Thymus (tissue), 14 donors: ENCODE measurements around the gene UVSSA. TPM values are rescaled to one million over a fixed set of nuclear protein-coding genes. Genes with fewer than 3 reads are reported as not detected.
A peak's percentile ranks its signal among the peaks of the same experiment; 100 is the strongest.

Experiments
- DNase-seq, 9 donors: peaks; one replicate each; pipeline ENCODE4 v3.0.0-alpha.2; 2013; ENCODE audit warnings: low spot score in 9 of 9, low read depth in 6 of 9, missing footprints in 1 of 9
- H3K27ac ChIP-seq, 2 donors: one replicate each; pipeline ENCODE4 v1.5.1; 2013; ENCODE audit warnings: control low read depth in 1 of 2, low read depth in 1 of 2, low read length in 1 of 2, mild to moderate bottlenecking in 1 of 2, moderate library complexity in 1 of 2
- H3K27me3 ChIP-seq, 2 donors: one replicate each; pipeline ENCODE4 v1.5.1; 2013; ENCODE audit warnings: low read length in 1 of 2; ENCODE audit not compliant: control insufficient read depth in 2 of 2, insufficient read depth in 1 of 2
- H3K36me3 ChIP-seq, 2 donors: one replicate each; pipeline ENCODE4 v1.5.1; 2013; ENCODE audit warnings: low read length in 1 of 2, mild to moderate bottlenecking in 1 of 2, moderate library complexity in 1 of 2; ENCODE audit not compliant: control insufficient read depth in 2 of 2, insufficient read depth in 2 of 2
- H3K4me1 ChIP-seq, 2 donors: one replicate each; pipeline ENCODE4 v1.5.1; 2013; ENCODE audit warnings: low read length in 2 of 2; ENCODE audit not compliant: control insufficient read depth in 2 of 2, insufficient read depth in 2 of 2
- H3K4me3 ChIP-seq, 2 donors: one replicate each; pipeline ENCODE4 v1.5.1; 2013; ENCODE audit warnings: low read length in 2 of 2, control low read depth in 1 of 2, mild to moderate bottlenecking in 1 of 2
- H3K9me3 ChIP-seq, 2 donors: one replicate each; pipeline ENCODE4 v1.5.1; 2013; ENCODE audit warnings: low read length in 1 of 2, mild to moderate bottlenecking in 1 of 2; ENCODE audit not compliant: control insufficient read depth in 2 of 2, insufficient read depth in 1 of 2
- WGBS: extraction: QIAGEN DNeasy Blood & Tissue Kit; methylation state at CpG from one replicate; pipeline ENCODE4 v1.1.7; 2013; 5-methylcytosine and 5-hydroxymethylcytosine counted together
- long read RNA-seq, 10 donors: transcript quantifications; one replicate each; lab custom pipeline, GENCODE V29; 2026
- polyA plus RNA-seq: library from polyadenylated mRNA; stranded (reverse); fragments of 200-250 nt; gene quantifications from one replicate; pipeline ENCODE4 v1.2.3, GENCODE V29; 2013
- total RNA-seq: library from RNA; stranded (reverse); fragments of 120-200 nt; gene quantifications from one replicate; pipeline ENCODE4 v1.2.4, GENCODE V29; 2013
- donor health status: healthy.

UVSSA gene
- 3.9 TPM for total RNA-seq
- polyA plus RNA-seq = 15.4 TPM
- long read RNA-seq, donor 1 = 0 reads
- long read RNA-seq, donor 2 = 0 reads
- long read RNA-seq, donor 3, full-length matches to known transcripts = 2 of 2 reads
- long read RNA-seq, donor 3, partial matches to known transcripts = 0 of 2 reads
- long read RNA-seq, donor 3, other reads (novel, unspliced or antisense) = 0 of 2 reads
- long read RNA-seq, donor 4, full-length matches to known transcripts = 3 of 3 reads
- long read RNA-seq, donor 4, partial matches to known transcripts = 0 of 3 reads
- long read RNA-seq, donor 4, other reads (novel, unspliced or antisense) = 0 of 3 reads
- long read RNA-seq, donor 5, full-length matches to known transcripts = 4 of 4 reads
- long read RNA-seq, donor 5, partial matches to known transcripts = 0 of 4 reads
- long read RNA-seq, donor 5, other reads (novel, unspliced or antisense) = 0 of 4 reads
- long read RNA-seq, donor 6, full-length matches to known transcripts = 1 of 1 reads
- long read RNA-seq, donor 6, partial matches to known transcripts = 0 of 1 reads
- long read RNA-seq, donor 6, other reads (novel, unspliced or antisense) = 0 of 1 reads
- long read RNA-seq, donor 7, full-length matches to known transcripts = 1 of 1 reads
- long read RNA-seq, donor 7, partial matches to known transcripts = 0 of 1 reads
- long read RNA-seq, donor 7, other reads (novel, unspliced or antisense) = 0 of 1 reads
- long read RNA-seq, donor 8, full-length matches to known transcripts = 2 of 2 reads
- long read RNA-seq, donor 8, partial matches to known transcripts = 0 of 2 reads
- long read RNA-seq, donor 8, other reads (novel, unspliced or antisense) = 0 of 2 reads
- long read RNA-seq, donor 9, full-length matches to known transcripts = 1 of 1 reads
- long read RNA-seq, donor 9, partial matches to known transcripts = 0 of 1 reads
- long read RNA-seq, donor 9, other reads (novel, unspliced or antisense) = 0 of 1 reads
- long read RNA-seq, donor 10, full-length matches to known transcripts = 2 of 2 reads
- long read RNA-seq, donor 10, partial matches to known transcripts = 0 of 2 reads
- long read RNA-seq, donor 10, other reads (novel, unspliced or antisense) = 0 of 2 reads

- Histone ChIP-seq H3K9me3 (no peaks in the 10 kb centered on the region), H3K4me3 (peak within 1 kb of the TSS; percentile 77 to 85), H3K27ac (peak within 1 kb of the TSS; percentile 89 to 93), H3K27me3 (no peaks in the 10 kb centered on the region), H3K4me1 (peaks cover 7 to 34% of the 10 kb centered on the region in 2 donors), H3K36me3 (peaks cover 2 to 9% of the 10 kb centered on the region in 2 donors)
- WGBS = under 1% methylated on average over 76 of the region's 76 CpGs
- DNase-seq = peak; percentile 97 to 100 (median 100)
Measured at GRCh38 chr4:1346781-1347409, at the start of gene UVSSA. Gene UVSSA, plus strand, starts transcription at chr4:1347208. Its CDS starts 884 bp downstream, at chr4:1348092.

- Histone ChIP-seq H3K4me1 (peaks cover 0 to 6% of the 10 kb centered on the region in 2 donors), H3K9me3 (no peaks in the 10 kb centered on the region), H3K36me3 (peaks cover 41 to 49% of the 10 kb centered on the region in 2 donors), H3K27me3 (no peaks in the 10 kb centered on the region), H3K27ac (no peak overlapping the region), H3K4me3 (no peak overlapping the region)
- WGBS = 97% methylated on average over 32 of the region's 32 CpGs
- DNase-seq = no peak
Measured at GRCh38 chr4:1297456-1298325, 49.3 kb upstream of the UVSSA start.

- H3K27me3 ChIP-seq = no peaks in the 10 kb centered on the region
- H3K27ac ChIP-seq = no peak overlapping the region
- peaks cover 0 to 5% of the 10 kb centered on the region in 2 donors for H3K4me1 ChIP-seq
- peaks cover 39 to 52% of the 10 kb centered on the region in 2 donors for H3K36me3 ChIP-seq
- 96% methylated on average over 7 of the region's 7 CpGs for WGBS
- DNase-seq = no peak
- no peaks in the 10 kb centered on the region for H3K9me3 ChIP-seq
- H3K4me3 ChIP-seq = no peak overlapping the region
Measured at GRCh38 chr4:1298461-1298860, 48.5 kb upstream of the UVSSA start.

GRCh38 chr4:1299301-1299860 lies 47.6 kb upstream of the UVSSA start:
- no peaks in the 10 kb centered on the region for H3K27me3 ChIP-seq
- H3K27ac ChIP-seq = no peak overlapping the region
- no peak overlapping the region for H3K4me3 ChIP-seq
- peaks cover 39 to 52% of the 10 kb centered on the region in 2 donors for H3K36me3 ChIP-seq
- H3K4me1 ChIP-seq = no peaks in the 10 kb centered on the region
- 97% methylated on average over 15 of the region's 15 CpGs for WGBS
- DNase-seq = no peak
- H3K9me3 ChIP-seq = no peaks in the 10 kb centered on the region

- peaks cover 47 to 58% of the 10 kb centered on the region in 2 donors for H3K36me3 ChIP-seq
- no peaks in the 10 kb centered on the region for H3K4me1 ChIP-seq
- H3K27me3 ChIP-seq = no peaks in the 10 kb centered on the region
- H3K27ac ChIP-seq = no peak overlapping the region
- no peak for DNase-seq
- no peak overlapping the region for H3K4me3 ChIP-seq
- no peaks in the 10 kb centered on the region for H3K9me3 ChIP-seq
- WGBS = 92% methylated on average over 40 of the region's 40 CpGs
Measured at GRCh38 chr4:1300466-1301455, 46.2 kb upstream of the UVSSA start.

- Histone ChIP-seq H3K27ac (no peak overlapping the region), H3K9me3 (no peaks in the 10 kb centered on the region), H3K36me3 (peaks cover 38 to 52% of the 10 kb centered on the region in 2 donors), H3K27me3 (no peaks in the 10 kb centered on the region), H3K4me1 (no peaks in the 10 kb centered on the region), H3K4me3 (no peak overlapping the region)
- DNase-seq = no peak
- WGBS = 49% methylated on average over 4 of the region's 4 CpGs
Measured at GRCh38 chr4:1302159-1302558, 44.8 kb upstream of the UVSSA start.

- Histone ChIP-seq H3K27ac (no peak overlapping the region), H3K4me1 (peaks cover 10 to 27% of the 10 kb centered on the region in 2 donors), H3K4me3 (no peak overlapping the region), H3K36me3 (peaks cover 23 to 27% of the 10 kb centered on the region in 2 donors), H3K9me3 (no peaks in the 10 kb centered on the region), H3K27me3 (no peaks in the 10 kb centered on the region)
- no peak for DNase-seq
- WGBS = 98% methylated on average over 13 of the region's 13 CpGs
Measured at GRCh38 chr4:1305261-1305711, 41.7 kb upstream of the UVSSA start.
